SK-N-MC (cell line): ENCODE results near the gene MTHFR.

Experiments used
- EZH2 ChIP-seq: fragments of 200-600 bp; sonication (generic); IDR thresholded peaks from one replicate; pipeline ENCODE4 v1.6.1; 2017; ENCODE audit warnings: antibody characterized with exemption
- POLR2AphosphoS5 ChIP-seq: IDR thresholded peaks from 2 replicates; pipeline ENCODE4 v1.6.1; 2012; ENCODE audit warnings: mild to moderate bottlenecking, low read depth, low read length, borderline replicate concordance

GRCh38 chr1:11772458-11772857 lies 33.3 kb downstream of the MTHFR start:
- TF ChIP-seq EZH2 (no peak), POLR2AphosphoS5 (no peak)
